Osteoblast (primary cell): ENCODE data around the gene GNE. TPM values are rescaled to one million over a fixed set of nuclear protein-coding genes. Genes with fewer than 3 reads are reported as not detected.

Experiments used
- DNase-seq: peaks from one replicate; pipeline ENCODE4 v3.0.0; 2011; ENCODE audit warnings: low spot score, mixed read lengths; ENCODE audit not compliant: insufficient read length; ENCODE audit errors: missing footprints
- H2AFZ ChIP-seq: 2 replicates; pipeline ENCODE4 v1.6.0; 2011; ENCODE audit warnings: mild to moderate bottlenecking, low read length
- H3K27ac ChIP-seq: 2 replicates; pipeline ENCODE4 v1.5.1; 2011; ENCODE audit warnings: mild to moderate bottlenecking, low read depth, low read length, moderate library complexity
- H3K27me3 ChIP-seq: 2 replicates; pipeline ENCODE4 v1.6.0; 2012; ENCODE audit warnings: mild to moderate bottlenecking, control low read depth, inconsistent platforms, low read length, moderate library complexity; ENCODE audit not compliant: insufficient read depth
- H3K36me3 ChIP-seq: 2 replicates; pipeline ENCODE4 v1.5.1; 2011; ENCODE audit warnings: mild to moderate bottlenecking, low read length, control low read depth, moderate library complexity; ENCODE audit not compliant: insufficient read depth
- H3K4me1 ChIP-seq: 2 replicates; pipeline ENCODE4 v1.5.1; 2011; ENCODE audit warnings: mild to moderate bottlenecking, low read length, control low read depth, moderate library complexity; ENCODE audit not compliant: insufficient read depth
- H3K4me2 ChIP-seq: 2 replicates; pipeline ENCODE4 v1.6.0; 2011; ENCODE audit warnings: mild to moderate bottlenecking, low read length; ENCODE audit not compliant: insufficient read depth
- H3K4me3 ChIP-seq: fragments of 200-600 bp; sonication (generic); 3 replicates; pipeline ENCODE4 v1.5.1; 2012; ENCODE audit warnings: mild to moderate bottlenecking, low read length, inconsistent platforms; ENCODE audit not compliant: insufficient read depth
- H3K79me2 ChIP-seq: 2 replicates; pipeline ENCODE4 v1.6.0; 2012; ENCODE audit warnings: mild to moderate bottlenecking, low read length, control low read depth, inconsistent platforms; ENCODE audit not compliant: insufficient read depth
- H3K9me3 ChIP-seq: 2 replicates; pipeline ENCODE4 v1.5.1; 2011; ENCODE audit warnings: low read depth, low read length, control low read depth
- H4K20me1 ChIP-seq: 2 replicates; pipeline ENCODE4 v1.6.0; 2012; ENCODE audit warnings: mild to moderate bottlenecking, low read length, control low read depth; ENCODE audit not compliant: insufficient read depth
- total RNA-seq: library from RNA; depleted of rRNA; stranded (reverse); fragments of >200 nt; gene quantifications from 2 replicates; pipeline ENCODE4 v1.2.3, GENCODE V29; 2012
- TF ChIP-seq, protein P1 (sequence below): IDR thresholded peaks from 2 replicates; pipeline ENCODE4 v1.5.1; 2011; ENCODE audit warnings: mild to moderate bottlenecking, low read depth, low read length, moderate library complexity; ENCODE audit errors: extremely low read depth

GNE gene
- total RNA-seq, 1 donor = 25.3 TPM

DNA sequence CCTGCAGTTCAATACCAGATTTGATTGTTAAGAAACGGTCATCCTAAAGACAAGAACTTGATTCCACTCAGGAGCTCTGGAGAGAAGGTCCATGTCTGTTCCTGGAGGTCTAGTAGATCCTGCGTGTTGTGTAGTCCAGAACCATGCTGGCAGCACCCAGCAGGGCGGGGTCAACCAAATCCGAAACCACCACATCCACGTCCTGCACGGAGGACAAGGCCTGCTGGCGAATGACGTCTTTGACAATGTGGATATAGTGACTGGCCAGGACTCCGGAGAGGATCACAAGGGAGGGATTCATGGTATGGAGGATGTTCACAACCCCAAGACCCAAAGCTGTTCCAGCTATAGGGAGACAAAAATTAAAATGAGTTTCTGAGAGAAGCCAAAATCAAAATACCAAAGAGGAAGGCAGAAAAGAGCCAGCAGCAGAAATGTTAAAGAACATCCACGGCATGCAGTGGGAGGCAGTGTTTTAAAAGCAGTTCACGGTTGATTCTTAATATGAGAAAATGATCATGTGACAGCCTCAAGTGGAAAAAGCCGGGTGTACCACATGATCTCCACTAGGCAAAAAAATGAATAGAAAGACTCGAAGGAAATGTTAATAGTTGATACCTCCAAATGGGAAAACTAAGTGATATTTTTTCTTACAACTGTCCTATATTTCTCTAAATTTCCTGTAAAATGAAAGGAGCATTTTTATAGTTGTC is 40.8 kb downstream of the GNE start:
- H3K36me3 ChIP-seq = peaks cover 86% of the 10 kb centered on the region
- no peak overlapping the region for H3K4me2 ChIP-seq
- no peak overlapping the region for H2AFZ ChIP-seq
- peaks cover 1% of the 10 kb centered on the region for H3K9me3 ChIP-seq
- DNase-seq = peak; percentile 6
- H3K27me3 ChIP-seq = no peaks in the 10 kb centered on the region
- H4K20me1 ChIP-seq = peaks cover 9% of the 10 kb centered on the region
- no peak overlapping the region for H3K4me3 ChIP-seq
- TF ChIP-seq, protein P1, sequence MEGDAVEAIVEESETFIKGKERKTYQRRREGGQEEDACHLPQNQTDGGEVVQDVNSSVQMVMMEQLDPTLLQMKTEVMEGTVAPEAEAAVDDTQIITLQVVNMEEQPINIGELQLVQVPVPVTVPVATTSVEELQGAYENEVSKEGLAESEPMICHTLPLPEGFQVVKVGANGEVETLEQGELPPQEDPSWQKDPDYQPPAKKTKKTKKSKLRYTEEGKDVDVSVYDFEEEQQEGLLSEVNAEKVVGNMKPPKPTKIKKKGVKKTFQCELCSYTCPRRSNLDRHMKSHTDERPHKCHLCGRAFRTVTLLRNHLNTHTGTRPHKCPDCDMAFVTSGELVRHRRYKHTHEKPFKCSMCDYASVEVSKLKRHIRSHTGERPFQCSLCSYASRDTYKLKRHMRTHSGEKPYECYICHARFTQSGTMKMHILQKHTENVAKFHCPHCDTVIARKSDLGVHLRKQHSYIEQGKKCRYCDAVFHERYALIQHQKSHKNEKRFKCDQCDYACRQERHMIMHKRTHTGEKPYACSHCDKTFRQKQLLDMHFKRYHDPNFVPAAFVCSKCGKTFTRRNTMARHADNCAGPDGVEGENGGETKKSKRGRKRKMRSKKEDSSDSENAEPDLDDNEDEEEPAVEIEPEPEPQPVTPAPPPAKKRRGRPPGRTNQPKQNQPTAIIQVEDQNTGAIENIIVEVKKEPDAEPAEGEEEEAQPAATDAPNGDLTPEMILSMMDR = no peak
- peaks cover 71% of the 10 kb centered on the region for H3K79me2 ChIP-seq
- H3K4me1 ChIP-seq = peaks cover 11% of the 10 kb centered on the region
- no peak overlapping the region for H3K27ac ChIP-seq

DNA sequence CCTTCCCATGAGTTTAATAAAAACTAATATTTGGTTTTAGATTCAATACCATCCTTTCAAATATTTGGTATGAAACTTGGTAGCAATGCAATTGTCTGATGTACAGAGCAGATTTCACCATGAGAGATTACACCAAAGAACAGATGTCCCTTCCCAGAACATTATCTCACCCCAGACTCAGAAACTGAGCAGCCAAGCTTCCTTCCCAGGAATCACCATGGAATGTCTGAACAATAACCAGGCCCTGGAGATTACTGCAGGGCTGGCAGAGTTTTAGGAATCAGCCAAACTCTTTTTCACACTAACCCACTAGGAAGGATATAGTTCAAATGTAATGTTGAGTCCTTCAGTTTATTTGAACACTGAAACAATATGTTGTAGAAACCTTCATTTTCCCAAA is 43.7 kb downstream of the GNE start:
- DNase-seq = peak; percentile 67
- Histone ChIP-seq H3K4me2 (no peak overlapping the region), H4K20me1 (peaks cover 29% of the 10 kb centered on the region), H3K79me2 (peaks cover 84% of the 10 kb centered on the region), H3K27me3 (no peaks in the 10 kb centered on the region), H2AFZ (no peak overlapping the region), H3K4me3 (no peak overlapping the region), H3K27ac (peak overlapping the region; percentile 7), H3K36me3 (peaks cover 90% of the 10 kb centered on the region), H3K4me1 (peaks cover 15% of the 10 kb centered on the region), H3K9me3 (no peaks in the 10 kb centered on the region)
- TF ChIP-seq, protein P1 = no peak

DNA sequence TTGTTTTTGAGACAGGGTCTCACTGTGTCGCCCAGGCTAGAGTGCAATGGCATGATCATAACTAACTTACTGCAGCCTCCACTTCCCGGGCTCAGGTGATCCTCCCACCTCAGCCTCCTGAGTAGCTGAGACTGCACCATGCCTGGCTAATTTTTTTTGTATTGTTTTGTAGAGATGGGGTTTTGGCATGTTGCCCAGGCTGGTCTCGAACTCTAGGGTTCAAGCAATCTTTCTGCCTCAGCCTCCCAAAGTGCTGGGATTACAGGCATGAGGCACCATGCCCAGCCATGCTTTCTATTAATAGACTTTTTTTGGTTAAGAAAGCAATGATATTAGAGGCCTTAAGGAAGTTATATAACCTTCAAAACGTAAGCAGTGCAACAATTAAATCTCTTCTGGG is 44.3 kb downstream of the GNE start:
- Histone ChIP-seq H3K79me2 (peaks cover 85% of the 10 kb centered on the region), H3K27ac (peak overlapping the region; percentile 7), H3K4me1 (peaks cover 18% of the 10 kb centered on the region), H4K20me1 (peaks cover 34% of the 10 kb centered on the region), H3K9me3 (no peaks in the 10 kb centered on the region), H3K4me3 (no peak overlapping the region), H2AFZ (no peak overlapping the region), H3K27me3 (no peaks in the 10 kb centered on the region), H3K4me2 (no peak overlapping the region), H3K36me3 (peaks cover 91% of the 10 kb centered on the region)
- DNase-seq = no peak
- TF ChIP-seq, protein P1 = no peak

DNA sequence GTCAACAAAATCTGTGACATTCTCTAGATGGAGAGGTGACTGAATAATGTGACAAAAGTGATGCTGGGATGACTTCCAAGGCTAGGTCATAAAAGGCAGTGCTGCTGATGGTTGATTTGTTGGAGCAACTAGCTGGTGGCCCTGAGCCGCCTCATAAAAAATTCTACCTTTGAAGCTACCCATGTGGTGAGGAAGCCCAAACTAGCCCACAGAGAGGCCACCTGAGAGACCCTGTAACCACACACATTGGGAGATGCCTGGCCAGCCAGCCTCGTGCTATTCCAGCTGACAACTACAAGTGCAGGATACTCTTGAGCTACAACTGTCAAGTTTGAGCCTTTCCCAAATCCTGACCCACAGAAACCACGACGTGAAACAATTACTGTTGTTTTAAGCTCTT is 44.9 kb downstream of the GNE start:
- TF ChIP-seq, protein P1 = no peak
- H3K27ac ChIP-seq = no peak overlapping the region
- H2AFZ ChIP-seq = no peak overlapping the region
- H4K20me1 ChIP-seq = peaks cover 40% of the 10 kb centered on the region
- peaks cover 24% of the 10 kb centered on the region for H3K4me1 ChIP-seq
- DNase-seq = peak; percentile 11
- no peaks in the 10 kb centered on the region for H3K27me3 ChIP-seq
- H3K79me2 ChIP-seq = peaks cover 85% of the 10 kb centered on the region
- H3K4me2 ChIP-seq = no peak overlapping the region
- peaks cover 91% of the 10 kb centered on the region for H3K36me3 ChIP-seq
- H3K9me3 ChIP-seq = no peaks in the 10 kb centered on the region
- H3K4me3 ChIP-seq = no peak overlapping the region
